K562 (cell line): ENCODE results near the gene NECAB2. TPM values are rescaled to one million over a fixed set of nuclear protein-coding genes. Genes with fewer than 3 reads are reported as not detected.
A peak's percentile ranks its signal among the peaks of the same experiment; 100 is the strongest.

Experiments
- C11orf30 ChIP-seq: fragments of 450-650 bp; IDR thresholded peaks from 2 replicates; pipeline ENCODE4 v1.6.1; 2016; ENCODE audit warnings: low read depth, mild to moderate bottlenecking
- DACH1 ChIP-seq: fragments of 450-650 bp; IDR thresholded peaks from 2 replicates; pipeline ENCODE4 v1.6.1; 2018; ENCODE audit not compliant: partially characterized antibody
- FOXJ3 ChIP-seq: sonication (generic); formaldehyde crosslinking; IDR thresholded peaks from 2 replicates; pipeline ENCODE4 v1.4.0; 2020; ENCODE audit warnings: mild to moderate bottlenecking, missing genetic modification reagents
- L3MBTL2 ChIP-seq: fragments of 450-650 bp; IDR thresholded peaks from 2 replicates; pipeline ENCODE4 v1.6.1; 2016; ENCODE audit warnings: mild to moderate bottlenecking, moderate library complexity
- POLR3A ChIP-seq: IDR thresholded peaks from 2 replicates; pipeline ENCODE4 v1.6.1; 2011; ENCODE audit warnings: borderline replicate concordance, mild to moderate bottlenecking, moderate library complexity; ENCODE audit not compliant: insufficient read length, insufficient read depth; ENCODE audit errors: extremely low read depth
- PRPF4 ChIP-seq: fragments of 200-400 bp; formaldehyde crosslinking; IDR thresholded peaks from one replicate; pipeline ENCODE4 v1.6.1; 2017; ENCODE audit warnings: low read length, low read depth, mild to moderate bottlenecking; ENCODE audit not compliant: insufficient read depth, poor library complexity, severe bottlenecking
- SMARCB1 ChIP-seq: IDR thresholded peaks from 2 replicates; pipeline ENCODE4 v1.6.1; 2011; ENCODE audit warnings: improper control_type of control experiment, low read depth; ENCODE audit not compliant: insufficient read length
- ZNF121 ChIP-seq: sonication (generic); formaldehyde crosslinking; conservative IDR thresholded peaks from 2 replicates; pipeline ENCODE4 v1.8.0; 2022; ENCODE audit warnings: missing genetic modification reagents
- ZNF124 ChIP-seq: sonication (generic); formaldehyde crosslinking; IDR thresholded peaks from 2 replicates; pipeline ENCODE4 v1.8.1; 2022; ENCODE audit warnings: missing genetic modification reagents
- ZNF146 ChIP-seq: IDR thresholded peaks from one replicate; pipeline ENCODE4 v1.6.1; 2018; ENCODE audit warnings: missing compliant biosample characterization; ENCODE audit not compliant: unreplicated experiment
- ZNF174 ChIP-seq: fragments of 250-450 bp; sonication (Bioruptor Pico); IDR thresholded peaks from 2 replicates; pipeline ENCODE4 v1.4.0; 2020; ENCODE audit warnings: mild to moderate bottlenecking
- polyA plus RNA-seq, 8 experiments: library from polyadenylated mRNA; depleted of rRNA in 4 of 8; stranded (reverse) in 5 of 8; unstranded in 3 of 8; fragments of >200 nt; fragmentation: Nextera tagmentation in 2 of 8; fragmentation: Illumina TruSeq in 1 of 8; extraction: Ambion mirVana in 2 of 8; extraction: Trizol in 1 of 8; gene quantifications; 2 replicates each; pipeline versions ENCODE4 v1.2.1 to v1.2.3, GENCODE V29; 2011 to 2014; ENCODE audit warnings: inconsistent platforms in 1 of 8, missing spikeins in 1 of 8
- total RNA-seq, 7 experiments: library from RNA; depleted of rRNA in 6 of 7; stranded (reverse); fragments of >200 nt in 6 of 7; fragmentation: Illumina TruSeq in 2 of 7; extraction: Trizol in 2 of 7; gene quantifications; 2 replicates each; pipeline versions ENCODE4 v1.2.1 to v1.2.3, GENCODE V29; 2011 to 2021; ENCODE audit warnings: low replicate concordance in 1 of 7
- TF ChIP-seq, protein P1 (sequence below): fragments of 450-650 bp; IDR thresholded peaks from 2 replicates; pipeline ENCODE4 v1.6.1; 2017; ENCODE audit warnings: antibody characterized with exemption, mild to moderate bottlenecking
- TF ChIP-seq, protein P2 (sequence below), 2 experiments: fragments of 450-650 bp; formaldehyde crosslinking in 1 of 2; IDR thresholded peaks; 2 replicates each; pipeline versions ENCODE4 v1.4.0 to v1.6.1; 2014 to 2020; ENCODE audit warnings: mild to moderate bottlenecking in 2 of 2, borderline replicate concordance in 1 of 2, low read depth in 1 of 2
- TF ChIP-seq, protein P3 (sequence below): fragments of 250-450 bp; sonication (Bioruptor Pico); IDR thresholded peaks from 2 replicates; pipeline ENCODE4 v1.5.0; 2021

NECAB2 gene
- total and polyA plus RNA-seq, 9 of the 15 experiments (the other 6 are each of a cell fraction or from before 2014, with no cell fraction given), result 0.03 to 0.28 TPM; not detected in 7

DNA sequence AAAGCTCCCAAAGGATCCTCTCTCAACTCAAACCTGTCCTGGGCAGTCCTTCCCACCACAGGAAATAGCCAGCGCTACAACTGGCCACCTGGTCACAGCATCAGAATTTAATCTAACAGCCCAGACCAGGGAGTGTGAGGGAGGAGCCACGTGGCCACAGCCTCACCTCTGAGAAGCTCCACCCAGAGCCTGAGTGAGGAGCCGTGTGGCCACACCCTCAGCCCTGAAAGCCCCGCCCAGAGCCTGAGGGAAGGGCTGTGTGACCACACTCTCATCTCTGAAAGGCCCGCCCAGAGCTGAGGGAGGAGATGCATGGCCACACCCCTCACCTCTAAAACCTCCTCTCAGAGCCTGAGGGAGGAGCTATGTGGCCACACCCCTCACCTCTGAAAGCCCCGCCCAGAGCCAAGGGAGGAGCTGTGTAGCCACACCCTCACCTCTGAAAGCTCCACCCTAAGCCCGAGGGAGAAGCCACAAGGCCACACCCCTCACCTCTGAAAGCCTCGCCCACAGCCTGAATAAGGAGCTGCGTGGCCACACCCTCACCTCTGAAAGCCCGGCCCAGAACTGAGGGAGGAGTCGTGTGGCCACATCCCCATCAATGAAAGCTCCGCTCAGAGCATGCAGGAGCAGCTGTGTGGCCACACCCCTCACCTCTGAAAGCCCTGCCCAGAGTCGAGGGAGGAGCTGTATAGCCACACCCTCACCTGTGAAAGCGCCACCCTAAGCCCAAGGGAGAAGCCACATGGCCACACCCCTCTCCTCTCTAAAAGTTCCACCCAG is 45.9 kb downstream of the NECAB2 start (continued):
- no peak for TF ChIP-seq ZNF124 (CRISPR knock-in tag)
- TF ChIP-seq POLR3A, result no peak
- TF ChIP-seq, protein P1, sequence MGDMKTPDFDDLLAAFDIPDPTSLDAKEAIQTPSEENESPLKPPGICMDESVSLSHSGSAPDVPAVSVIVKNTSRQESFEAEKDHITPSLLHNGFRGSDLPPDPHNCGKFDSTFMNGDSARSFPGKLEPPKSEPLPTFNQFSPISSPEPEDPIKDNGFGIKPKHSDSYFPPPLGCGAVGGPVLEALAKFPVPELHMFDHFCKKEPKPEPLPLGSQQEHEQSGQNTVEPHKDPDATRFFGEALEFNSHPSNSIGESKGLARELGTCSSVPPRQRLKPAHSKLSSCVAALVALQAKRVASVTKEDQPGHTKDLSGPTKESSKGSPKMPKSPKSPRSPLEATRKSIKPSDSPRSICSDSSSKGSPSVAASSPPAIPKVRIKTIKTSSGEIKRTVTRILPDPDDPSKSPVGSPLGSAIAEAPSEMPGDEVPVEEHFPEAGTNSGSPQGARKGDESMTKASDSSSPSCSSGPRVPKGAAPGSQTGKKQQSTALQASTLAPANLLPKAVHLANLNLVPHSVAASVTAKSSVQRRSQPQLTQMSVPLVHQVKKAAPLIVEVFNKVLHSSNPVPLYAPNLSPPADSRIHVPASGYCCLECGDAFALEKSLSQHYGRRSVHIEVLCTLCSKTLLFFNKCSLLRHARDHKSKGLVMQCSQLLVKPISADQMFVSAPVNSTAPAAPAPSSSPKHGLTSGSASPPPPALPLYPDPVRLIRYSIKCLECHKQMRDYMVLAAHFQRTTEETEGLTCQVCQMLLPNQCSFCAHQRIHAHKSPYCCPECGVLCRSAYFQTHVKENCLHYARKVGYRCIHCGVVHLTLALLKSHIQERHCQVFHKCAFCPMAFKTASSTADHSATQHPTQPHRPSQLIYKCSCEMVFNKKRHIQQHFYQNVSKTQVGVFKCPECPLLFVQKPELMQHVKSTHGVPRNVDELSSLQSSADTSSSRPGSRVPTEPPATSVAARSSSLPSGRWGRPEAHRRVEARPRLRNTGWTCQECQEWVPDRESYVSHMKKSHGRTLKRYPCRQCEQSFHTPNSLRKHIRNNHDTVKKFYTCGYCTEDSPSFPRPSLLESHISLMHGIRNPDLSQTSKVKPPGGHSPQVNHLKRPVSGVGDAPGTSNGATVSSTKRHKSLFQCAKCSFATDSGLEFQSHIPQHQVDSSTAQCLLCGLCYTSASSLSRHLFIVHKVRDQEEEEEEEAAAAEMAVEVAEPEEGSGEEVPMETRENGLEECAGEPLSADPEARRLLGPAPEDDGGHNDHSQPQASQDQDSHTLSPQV, result no peak
- TF ChIP-seq C11orf30, result no peak
- no peak for TF ChIP-seq ZNF146 (CRISPR knock-in tag)
- TF ChIP-seq L3MBTL2, result peak; percentile 95
- TF ChIP-seq, protein P2, sequence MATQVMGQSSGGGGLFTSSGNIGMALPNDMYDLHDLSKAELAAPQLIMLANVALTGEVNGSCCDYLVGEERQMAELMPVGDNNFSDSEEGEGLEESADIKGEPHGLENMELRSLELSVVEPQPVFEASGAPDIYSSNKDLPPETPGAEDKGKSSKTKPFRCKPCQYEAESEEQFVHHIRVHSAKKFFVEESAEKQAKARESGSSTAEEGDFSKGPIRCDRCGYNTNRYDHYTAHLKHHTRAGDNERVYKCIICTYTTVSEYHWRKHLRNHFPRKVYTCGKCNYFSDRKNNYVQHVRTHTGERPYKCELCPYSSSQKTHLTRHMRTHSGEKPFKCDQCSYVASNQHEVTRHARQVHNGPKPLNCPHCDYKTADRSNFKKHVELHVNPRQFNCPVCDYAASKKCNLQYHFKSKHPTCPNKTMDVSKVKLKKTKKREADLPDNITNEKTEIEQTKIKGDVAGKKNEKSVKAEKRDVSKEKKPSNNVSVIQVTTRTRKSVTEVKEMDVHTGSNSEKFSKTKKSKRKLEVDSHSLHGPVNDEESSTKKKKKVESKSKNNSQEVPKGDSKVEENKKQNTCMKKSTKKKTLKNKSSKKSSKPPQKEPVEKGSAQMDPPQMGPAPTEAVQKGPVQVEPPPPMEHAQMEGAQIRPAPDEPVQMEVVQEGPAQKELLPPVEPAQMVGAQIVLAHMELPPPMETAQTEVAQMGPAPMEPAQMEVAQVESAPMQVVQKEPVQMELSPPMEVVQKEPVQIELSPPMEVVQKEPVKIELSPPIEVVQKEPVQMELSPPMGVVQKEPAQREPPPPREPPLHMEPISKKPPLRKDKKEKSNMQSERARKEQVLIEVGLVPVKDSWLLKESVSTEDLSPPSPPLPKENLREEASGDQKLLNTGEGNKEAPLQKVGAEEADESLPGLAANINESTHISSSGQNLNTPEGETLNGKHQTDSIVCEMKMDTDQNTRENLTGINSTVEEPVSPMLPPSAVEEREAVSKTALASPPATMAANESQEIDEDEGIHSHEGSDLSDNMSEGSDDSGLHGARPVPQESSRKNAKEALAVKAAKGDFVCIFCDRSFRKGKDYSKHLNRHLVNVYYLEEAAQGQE (IDR thresholded peaks at IDR 0.05; ENCODE audit: borderline replicate concordance), result peak; percentile 77
- TF ChIP-seq, protein P2 (CRISPR knock-in tag; IDR thresholded peaks at IDR 0.05; ENCODE audit: low read depth), result no peak
- TF ChIP-seq ZNF174 (CRISPR knock-in tag), result no peak
- TF ChIP-seq, protein P3, sequence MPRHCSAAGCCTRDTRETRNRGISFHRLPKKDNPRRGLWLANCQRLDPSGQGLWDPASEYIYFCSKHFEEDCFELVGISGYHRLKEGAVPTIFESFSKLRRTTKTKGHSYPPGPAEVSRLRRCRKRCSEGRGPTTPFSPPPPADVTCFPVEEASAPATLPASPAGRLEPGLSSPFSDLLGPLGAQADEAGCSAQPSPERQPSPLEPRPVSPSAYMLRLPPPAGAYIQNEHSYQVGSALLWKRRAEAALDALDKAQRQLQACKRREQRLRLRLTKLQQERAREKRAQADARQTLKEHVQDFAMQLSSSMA (CRISPR knock-in tag), result no peak
- no peak for TF ChIP-seq ZNF121
- TF ChIP-seq DACH1, result no peak
- TF ChIP-seq PRPF4, result no peak
- TF ChIP-seq FOXJ3 (CRISPR knock-in tag), result no peak
- TF ChIP-seq SMARCB1, result no peak
